HG02884 (cell line): ENCODE data around the gene POFUT2.

ENCODE experiments used
- ATAC-seq: cut with Tn5 transposase; IDR thresholded peaks from one replicate; pipeline ENCODE4 v1.9.1; 2021; ENCODE audit warnings: mild to moderate bottlenecking, moderate library complexity; ENCODE audit not compliant: unreplicated experiment

POFUT2 gene

GRCh38 chr21:45283611-45284455 is 3.9 kb downstream of the POFUT2 start:
- ATAC-seq = no peak

GRCh38 chr21:45283035-45283610 is 4.6 kb downstream of the POFUT2 start:
- no peak for ATAC-seq

- no peak for ATAC-seq
Measured at GRCh38 chr21:45282283-45283034, 5.2 kb downstream of the POFUT2 start.

GRCh38 chr21:45281411-45282282 is 6.0 kb downstream of the POFUT2 start:
- no peak for ATAC-seq

GRCh38 chr21:45280969-45281368 is 6.7 kb downstream of the POFUT2 start:
- ATAC-seq = no peak

- ATAC-seq = no peak
Measured at GRCh38 chr21:45280178-45280821, 7.4 kb downstream of the POFUT2 start.

- ATAC-seq = no peak
Measured at GRCh38 chr21:45279446-45280177, 8.1 kb downstream of the POFUT2 start.

GRCh38 chr21:45278156-45278911 is 9.4 kb downstream of the POFUT2 start:
- no peak for ATAC-seq

- ATAC-seq = no peak
Measured at GRCh38 chr21:45277101-45278045, 10.3 kb downstream of the POFUT2 start.

GRCh38 chr21:45276596-45276995 is 11.1 kb downstream of the POFUT2 start:
- ATAC-seq = no peak

GRCh38 chr21:45270306-45270821 is 17.3 kb downstream of the POFUT2 start:
- no peak for ATAC-seq

GRCh38 chr21:45269861-45270260 is 17.8 kb downstream of the POFUT2 start:
- no peak for ATAC-seq

- ATAC-seq = no peak
Measured at GRCh38 chr21:45267390-45267760, 20.3 kb downstream of the POFUT2 start.

GRCh38 chr21:45266518-45267389 is 20.9 kb downstream of the POFUT2 start:
- no peak for ATAC-seq

- ATAC-seq = no peak
Measured at GRCh38 chr21:45265721-45266517, 21.8 kb downstream of the POFUT2 start.
